Testis (tissue), 2 donors: ENCODE measurements around the gene TNN.

Source experiments
- POLR2A ChIP-seq: fragments of 450-650 bp; IDR thresholded peaks from one replicate; pipeline ENCODE4 v1.6.1; 2017; ENCODE audit warnings: antibody characterized with exemption, mild to moderate bottlenecking, moderate library complexity
- TF ChIP-seq, protein P1 (sequence below), 3 experiments: fragments of 450-650 bp in 2 of 3; fragments of 200-600 bp in 1 of 3; sonication (generic) in 1 of 3; IDR thresholded peaks; one replicate each; pipeline ENCODE4 v1.5.1; 2016 to 2019; ENCODE audit warnings: antibody characterized with exemption in 3 of 3, mild to moderate bottlenecking in 2 of 3, moderate library complexity in 1 of 3

DNA sequence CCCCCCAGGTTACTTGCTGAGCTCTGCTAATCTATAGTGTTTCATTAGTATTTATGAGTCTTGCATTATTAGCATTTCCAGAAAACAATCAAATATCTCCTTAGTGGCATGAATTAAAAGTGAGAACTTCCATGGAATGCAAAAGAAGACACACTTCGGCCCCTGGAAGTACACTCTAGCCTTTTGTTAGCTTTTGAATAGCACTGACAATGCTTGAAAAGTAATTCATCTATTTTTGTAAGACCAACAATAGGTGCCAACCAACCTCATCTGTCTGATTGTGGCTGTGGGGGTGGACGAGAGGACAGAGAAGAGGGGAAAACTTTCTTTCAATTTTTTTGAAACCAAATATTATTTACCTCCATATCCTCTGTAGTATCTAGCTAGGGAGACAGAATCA is 97.1 kb downstream of the TNN start:
- TF ChIP-seq, protein P1, sequence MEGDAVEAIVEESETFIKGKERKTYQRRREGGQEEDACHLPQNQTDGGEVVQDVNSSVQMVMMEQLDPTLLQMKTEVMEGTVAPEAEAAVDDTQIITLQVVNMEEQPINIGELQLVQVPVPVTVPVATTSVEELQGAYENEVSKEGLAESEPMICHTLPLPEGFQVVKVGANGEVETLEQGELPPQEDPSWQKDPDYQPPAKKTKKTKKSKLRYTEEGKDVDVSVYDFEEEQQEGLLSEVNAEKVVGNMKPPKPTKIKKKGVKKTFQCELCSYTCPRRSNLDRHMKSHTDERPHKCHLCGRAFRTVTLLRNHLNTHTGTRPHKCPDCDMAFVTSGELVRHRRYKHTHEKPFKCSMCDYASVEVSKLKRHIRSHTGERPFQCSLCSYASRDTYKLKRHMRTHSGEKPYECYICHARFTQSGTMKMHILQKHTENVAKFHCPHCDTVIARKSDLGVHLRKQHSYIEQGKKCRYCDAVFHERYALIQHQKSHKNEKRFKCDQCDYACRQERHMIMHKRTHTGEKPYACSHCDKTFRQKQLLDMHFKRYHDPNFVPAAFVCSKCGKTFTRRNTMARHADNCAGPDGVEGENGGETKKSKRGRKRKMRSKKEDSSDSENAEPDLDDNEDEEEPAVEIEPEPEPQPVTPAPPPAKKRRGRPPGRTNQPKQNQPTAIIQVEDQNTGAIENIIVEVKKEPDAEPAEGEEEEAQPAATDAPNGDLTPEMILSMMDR (IDR thresholded peaks at IDR 0.05) = no peak
- TF ChIP-seq POLR2A = no peak
